ENCODE data around the gene RFTN1. TPM values are rescaled to one million over a fixed set of nuclear protein-coding genes. Genes with fewer than 3 reads are reported as not detected.

The RFTN1 gene
- total and polyA plus RNA-seq, 10 of the 15 experiments (the other 5 are each of a cell fraction or from before 2014, with no cell fraction given) = 20.6 to 213 (median 147) TPM

- no peak for FAIRE-seq
- Histone ChIP-seq H3K36me3 (ENCODE audit: control insufficient read depth in 2 of 2, insufficient read depth in 2 of 2, low read length in 1 of 2) (peaks cover 3 to 18% of the 10 kb centered on the region in 2 experiments; a peak in 3 of 4 replicates), H3K4me2 (ENCODE audit: control insufficient read depth, insufficient read depth) (no peak overlapping the region), H3K27ac (ENCODE audit: control insufficient read depth, insufficient read depth) (peak overlapping the region; percentile 5; the same call in 1 of the 2 replicates), H2AFZ (ENCODE audit: control insufficient read depth, low read depth, low read length) (no peak overlapping the region), H3K79me2 (ENCODE audit: control insufficient read depth, insufficient read depth, low read length) (peaks cover 3% of the 10 kb centered on the region), H3K27me3 (replicated peaks in 1 of 2; ENCODE audit: control insufficient read depth in 2 of 2, insufficient read depth in 2 of 2, low read length in 1 of 2) (no peaks in the 10 kb centered on the region), H4K20me1 (ENCODE audit: control insufficient read depth, insufficient read depth) (no peaks in the 10 kb centered on the region; the same call in 1 of the 2 replicates), H3K4me1 (ENCODE audit: control insufficient read depth, insufficient read depth, low read length) (peaks cover 11% of the 10 kb centered on the region), H3K9ac (ENCODE audit: control insufficient read depth, insufficient read depth, low read length) (no peak overlapping the region), H3K9me3 (replicated peaks; ENCODE audit: control insufficient read depth, insufficient read depth, low read length) (peaks cover 7% of the 10 kb centered on the region), H3K4me3 (no peak overlapping the region)
- 65% methylated on average over 3 of the region's 3 CpGs for WGBS (ENCODE audit: insufficient coverage, insufficient replicate concordance, low lambda C conversion rate, missing lambda C conversion rate)
- ChIA-PET SMC1A (ENCODE audit: uncharacterized antibody, unreplicated experiment) (interaction anchor here (0.6 to 4.4 kb wide), 42 partner anchors 11 to 316 kb away, joined by 3 to 67 read pairs (median 5); partner anchors contain the start of genes DPH3 and OXNAD1), CTCF (interaction anchor here (0.7 to 9.6 kb wide), 48 partner anchors 8 to 942 kb away, joined by 3 to 170 read pairs (median 5); partner anchors contain the start of genes DPH3 and OXNAD1), RAD21 (ENCODE audit: unreplicated experiment) (interaction anchor here (0.7 to 4.7 kb wide), 44 partner anchors 11 to 942 kb away, joined by 3 to 91 read pairs (median 5); partner anchors contain the start of gene OXNAD1), POLR2A (interaction anchor here (0.6 to 0.8 kb wide), 2 partner anchors 80 to 108 kb away, joined by 3 to 4 read pairs; no protein-coding TSS in a partner anchor)
- peak; percentile 58 for ATAC-seq
- BruUV-seq (replicated peaks) = no TSS peak
- intact Hi-C loops (cut with micrococcal nuclease; ENCODE audit: unreplicated experiment) = loop anchor here (1.0 to 10.0 kb wide), 4 partner anchors 29 to 535 kb away; no protein-coding TSS in a partner anchor
- in situ Hi-C loops (cut with MboI) = loop anchor here (25.0 kb wide), 2 partner anchors 747 to 922 kb away; no protein-coding TSS in a partner anchor
- DNase-seq (ENCODE audit: low read depth, low spot score) = no peak
- 0 out of 2 replicates have a peak, but pooled peaks have one; percentile 5 for TF ChIP-seq ATF7 (IDR thresholded peaks at IDR 0.05; ENCODE audit: low read depth)
- no peak for TF ChIP-seq RB1 (IDR thresholded peaks at IDR 0.05; ENCODE audit: borderline replicate concordance)
- TF ChIP-seq SMC3 (IDR thresholded peaks at IDR 0.05; ENCODE audit: borderline replicate concordance, low read length) = peak; percentile 84
- TF ChIP-seq CTCF (IDR thresholded peaks at IDR 0.05 in 2 of 3, conservative IDR thresholded peaks at IDR 0.05 in 1 of 3; ENCODE audit: control insufficient read depth in 2 of 3, extremely low read depth in 1 of 3, insufficient read depth in 1 of 3, low read depth in 3 of 3, low read length in 3 of 3) = peak; percentile 64 to 89 (median 81)
- no peak for TF ChIP-seq EP300 (IDR thresholded peaks at IDR 0.05; ENCODE audit: borderline replicate concordance in 1 of 2, control insufficient read depth in 1 of 2, low read depth in 2 of 2, low read length in 2 of 2)
- peak; percentile 37; the same call in 1 of the 2 replicates for TF ChIP-seq FOXM1 (IDR thresholded peaks at IDR 0.05; ENCODE audit: low read depth, low read length)
- no peak for TF ChIP-seq MEF2A (IDR thresholded peaks at IDR 0.05; ENCODE audit: insufficient read depth, low read depth, low read length)
- TF ChIP-seq SKIL (IDR thresholded peaks at IDR 0.05; ENCODE audit: low read depth, poor library complexity, severe bottlenecking) = peak; percentile 12
- 0 out of 2 replicates have a peak, but pooled peaks have one; percentile 21 for TF ChIP-seq NFIC (IDR thresholded peaks at IDR 0.05; ENCODE audit: low read depth, low read length)
- peak; percentile 96 for TF ChIP-seq RAD21 (IDR thresholded peaks at IDR 0.05; ENCODE audit: insufficient read depth, low read depth, low read length)
- no peak for TF ChIP-seq E2F8 (IDR thresholded peaks at IDR 0.05; ENCODE audit: low read depth, partially characterized antibody)
- TF ChIP-seq KLF5 (IDR thresholded peaks at IDR 0.05; ENCODE audit: partially characterized antibody) = no peak
- no peak for TF ChIP-seq FOXK2 (IDR thresholded peaks at IDR 0.05)
These were observed 223.3 kb downstream of the RFTN1 start for GRCh38 chr3:16290007-16290826.
